Hepatocyte (in vitro differentiated cells): ENCODE measurements around the gene MAX. TPM values are rescaled to one million over a fixed set of nuclear protein-coding genes. Genes with fewer than 3 reads are reported as not detected.

ENCODE experiments used
- DNase-seq: peaks from one replicate; pipeline ENCODE4 v3.0.0-alpha.2; 2016; ENCODE audit warnings: low spot score
- H2AFZ ChIP-seq: fragments of 200-600 bp; sonication (generic); 2 replicates; pipeline ENCODE4 v1.6.0; 2016; ENCODE audit warnings: antibody characterized with exemption, mild to moderate bottlenecking
- H3K27ac ChIP-seq: fragments of 200-600 bp; sonication (generic); 2 replicates; pipeline ENCODE4 v1.5.1; 2016; ENCODE audit warnings: mild to moderate bottlenecking
- H3K27me3 ChIP-seq: fragments of 200-600 bp; sonication (generic); 2 replicates; pipeline ENCODE4 v1.6.1; 2016
- H3K36me3 ChIP-seq: fragments of 200-600 bp; sonication (generic); replicated peaks from 2 replicates; pipeline ENCODE4 v1.5.1; 2016; ENCODE audit warnings: low read depth; ENCODE audit not compliant: insufficient read depth
- H3K4me1 ChIP-seq: fragments of 200-600 bp; sonication (generic); 2 replicates; pipeline ENCODE4 v1.5.1; 2016; ENCODE audit warnings: mild to moderate bottlenecking, moderate library complexity; ENCODE audit not compliant: insufficient read depth
- H3K4me2 ChIP-seq: fragments of 200-600 bp; sonication (generic); 2 replicates; pipeline ENCODE4 v1.6.0; 2016
- H3K4me3 ChIP-seq: fragments of 200-600 bp; sonication (generic); 2 replicates; pipeline ENCODE4 v1.5.1; 2016; ENCODE audit warnings: mild to moderate bottlenecking
- H3K79me2 ChIP-seq: fragments of 200-600 bp; sonication (generic); 2 replicates; pipeline ENCODE4 v1.6.0; 2017; ENCODE audit warnings: mild to moderate bottlenecking
- H3K9me2 ChIP-seq: fragments of 200-600 bp; sonication (generic); replicated peaks from 2 replicates; pipeline ENCODE4 v1.6.0; 2017; ENCODE audit warnings: mild to moderate bottlenecking; ENCODE audit not compliant: insufficient read depth
- H3K9me3 ChIP-seq: fragments of 200-600 bp; sonication (generic); 2 replicates; pipeline ENCODE4 v1.5.1; 2016; ENCODE audit warnings: low read depth, mild to moderate bottlenecking
- H4K20me1 ChIP-seq: fragments of 200-600 bp; sonication (generic); 2 replicates; pipeline ENCODE4 v1.6.0; 2016; ENCODE audit warnings: mild to moderate bottlenecking; ENCODE audit not compliant: insufficient read depth, poor library complexity, severe bottlenecking
- EZH2 ChIP-seq: fragments of 200-600 bp; sonication (generic); IDR thresholded peaks from 2 replicates; pipeline ENCODE4 v1.6.1; 2016; ENCODE audit warnings: antibody characterized with exemption, mild to moderate bottlenecking, borderline replicate concordance
- EZH2phosphoT487 ChIP-seq: fragments of 200-600 bp; sonication (generic); IDR thresholded peaks from one replicate; pipeline ENCODE4 v1.6.1; 2018; ENCODE audit warnings: antibody characterized with exemption, mild to moderate bottlenecking, low read depth, moderate library complexity; ENCODE audit not compliant: unreplicated experiment, severe bottlenecking
- WGBS: methylation state at CpG from one replicate; pipeline ENCODE4 v1.1.6; 2016; ENCODE audit warnings: low lambda C conversion rate; ENCODE audit errors: missing lambda C conversion rate; 5-methylcytosine and 5-hydroxymethylcytosine counted together
- polyA plus RNA-seq: library from polyadenylated mRNA; unstranded; fragments of >200 nt; fragmentation: Nextera tagmentation; extraction: Ambion mirVana; gene quantifications from 2 replicates; pipeline ENCODE4 v1.2.1, GENCODE V29; 2016
- total RNA-seq: library from RNA; depleted of rRNA; stranded (reverse); fragments of >200 nt; gene quantifications from 2 replicates; pipeline ENCODE4 v1.2.3, GENCODE V29; 2014
- TF ChIP-seq, protein P1 (sequence below): fragments of 200-600 bp; sonication (generic); IDR thresholded peaks from 2 replicates; pipeline ENCODE4 v1.5.1; 2016; ENCODE audit warnings: antibody characterized with exemption, mild to moderate bottlenecking; ENCODE audit not compliant: poor library complexity

The MAX gene
- total and polyA plus RNA-seq, 2 experiments from 2014 or later = 53.5 to 86.5 TPM

DNA sequence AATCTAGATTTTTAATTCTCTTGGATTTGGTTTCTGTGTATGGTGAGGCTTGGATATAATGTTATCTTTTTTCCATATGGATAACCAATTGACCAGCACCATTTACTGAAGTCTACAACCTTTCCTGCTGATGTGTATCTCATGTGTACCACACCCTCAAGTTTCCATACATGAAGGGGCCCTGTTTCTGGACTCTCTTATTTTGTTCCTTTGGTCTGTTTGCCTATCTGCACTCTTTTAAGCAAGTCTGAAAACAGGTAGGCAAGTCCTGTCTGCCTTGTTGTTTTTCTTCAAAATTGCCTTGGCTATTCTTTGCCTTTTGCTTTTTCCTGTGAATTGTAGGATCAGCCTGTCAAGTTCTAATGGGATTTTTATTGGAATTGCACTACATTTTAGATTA lies 44.6 kb downstream of the MAX start:
- no peaks in the 10 kb centered on the region for H3K36me3 ChIP-seq
- H3K9me2 ChIP-seq = no peaks in the 10 kb centered on the region
- no peaks in the 10 kb centered on the region for H3K79me2 ChIP-seq
- H2AFZ ChIP-seq = no peak overlapping the region
- no peak for DNase-seq
- H3K4me3 ChIP-seq = no peak overlapping the region
- no peaks in the 10 kb centered on the region for H3K4me1 ChIP-seq
- H3K4me2 ChIP-seq = no peak overlapping the region
- no peak overlapping the region for H3K27ac ChIP-seq
- TF ChIP-seq EZH2 (no peak), EZH2phosphoT487 (no peak)
- TF ChIP-seq, protein P1, sequence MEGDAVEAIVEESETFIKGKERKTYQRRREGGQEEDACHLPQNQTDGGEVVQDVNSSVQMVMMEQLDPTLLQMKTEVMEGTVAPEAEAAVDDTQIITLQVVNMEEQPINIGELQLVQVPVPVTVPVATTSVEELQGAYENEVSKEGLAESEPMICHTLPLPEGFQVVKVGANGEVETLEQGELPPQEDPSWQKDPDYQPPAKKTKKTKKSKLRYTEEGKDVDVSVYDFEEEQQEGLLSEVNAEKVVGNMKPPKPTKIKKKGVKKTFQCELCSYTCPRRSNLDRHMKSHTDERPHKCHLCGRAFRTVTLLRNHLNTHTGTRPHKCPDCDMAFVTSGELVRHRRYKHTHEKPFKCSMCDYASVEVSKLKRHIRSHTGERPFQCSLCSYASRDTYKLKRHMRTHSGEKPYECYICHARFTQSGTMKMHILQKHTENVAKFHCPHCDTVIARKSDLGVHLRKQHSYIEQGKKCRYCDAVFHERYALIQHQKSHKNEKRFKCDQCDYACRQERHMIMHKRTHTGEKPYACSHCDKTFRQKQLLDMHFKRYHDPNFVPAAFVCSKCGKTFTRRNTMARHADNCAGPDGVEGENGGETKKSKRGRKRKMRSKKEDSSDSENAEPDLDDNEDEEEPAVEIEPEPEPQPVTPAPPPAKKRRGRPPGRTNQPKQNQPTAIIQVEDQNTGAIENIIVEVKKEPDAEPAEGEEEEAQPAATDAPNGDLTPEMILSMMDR = no peak
- H3K9me3 ChIP-seq = no peaks in the 10 kb centered on the region
- H4K20me1 ChIP-seq = no peaks in the 10 kb centered on the region
- no peaks in the 10 kb centered on the region for H3K27me3 ChIP-seq

DNA sequence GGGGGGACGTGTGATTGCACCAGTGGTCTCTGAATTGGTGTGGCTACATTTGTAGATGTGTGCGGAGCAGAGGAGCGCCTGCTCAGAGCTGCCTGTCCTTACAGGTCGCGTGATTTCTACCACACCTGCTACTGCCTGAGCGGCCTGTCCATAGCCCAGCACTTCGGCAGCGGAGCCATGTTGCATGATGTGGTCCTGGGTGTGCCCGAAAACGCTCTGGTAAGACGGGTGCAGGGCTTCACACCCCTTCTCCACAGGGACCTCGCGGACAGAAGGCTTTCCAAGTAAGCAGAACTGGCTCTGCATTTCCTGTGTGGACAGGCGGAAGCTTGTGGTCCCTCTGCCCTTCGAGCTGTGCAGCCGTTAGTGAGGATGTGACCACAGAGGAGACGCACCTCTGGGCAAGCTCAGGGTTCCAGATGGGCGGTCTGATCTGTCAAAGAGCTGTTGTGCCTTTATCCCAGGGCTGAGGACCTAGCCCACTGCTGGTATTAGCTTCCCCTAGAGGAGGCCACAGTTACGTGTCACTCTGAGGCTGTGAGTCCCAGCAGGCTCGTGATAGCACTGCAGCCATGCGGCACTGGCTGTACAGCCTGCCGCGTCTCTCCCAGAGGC lies 47.7 kb downstream of the MAX start:
- H3K27me3 ChIP-seq = no peaks in the 10 kb centered on the region
- no peaks in the 10 kb centered on the region for H4K20me1 ChIP-seq
- H3K4me2 ChIP-seq = no peak overlapping the region
- no peaks in the 10 kb centered on the region for H3K36me3 ChIP-seq
- WGBS = 90% methylated on average over 23 of the region's 23 CpGs
- H3K4me3 ChIP-seq = no peak overlapping the region
- H3K4me1 ChIP-seq = no peaks in the 10 kb centered on the region
- TF ChIP-seq EZH2 (no peak), EZH2phosphoT487 (no peak)
- TF ChIP-seq, protein P1 = no peak
- DNase-seq = no peak
- H3K9me2 ChIP-seq = no peaks in the 10 kb centered on the region
- H2AFZ ChIP-seq = no peak overlapping the region
- no peaks in the 10 kb centered on the region for H3K79me2 ChIP-seq
- H3K27ac ChIP-seq = no peak overlapping the region
- no peaks in the 10 kb centered on the region for H3K9me3 ChIP-seq

DNA sequence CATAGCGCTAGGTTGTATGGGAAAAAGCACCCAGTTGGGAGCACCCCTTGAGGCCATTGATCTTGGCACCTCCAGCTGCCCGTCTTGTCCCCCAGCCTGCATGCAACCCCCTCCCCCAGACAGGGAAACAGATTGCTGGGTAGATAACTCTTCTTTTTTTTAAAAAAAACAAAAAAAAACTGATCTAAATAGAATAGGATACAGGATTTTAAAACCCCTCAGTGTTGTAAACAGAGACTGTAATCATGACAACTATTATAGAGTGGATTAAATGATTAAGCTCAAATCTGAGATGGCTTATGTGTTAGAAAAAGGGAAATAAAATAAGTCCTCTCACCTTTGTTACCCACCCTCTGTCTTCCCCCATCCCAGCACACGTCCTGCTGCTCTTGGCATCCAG lies 48.9 kb downstream of the MAX start:
- no peaks in the 10 kb centered on the region for H3K36me3 ChIP-seq
- TF ChIP-seq EZH2 = no peak
- TF ChIP-seq EZH2phosphoT487 = no peak
- TF ChIP-seq, protein P1 = no peak

More for the DNA sequence above, 48.9 kb downstream of the MAX start:
- no peaks in the 10 kb centered on the region for H3K9me3 ChIP-seq
- no peak overlapping the region for H2AFZ ChIP-seq
- no peaks in the 10 kb centered on the region for H3K4me1 ChIP-seq
- no peak overlapping the region for H3K4me2 ChIP-seq
- H3K9me2 ChIP-seq = no peaks in the 10 kb centered on the region
- 99% methylated on average over 3 of the region's 3 CpGs for WGBS
- no peak overlapping the region for H3K4me3 ChIP-seq
- no peaks in the 10 kb centered on the region for H3K27me3 ChIP-seq
- no peaks in the 10 kb centered on the region for H4K20me1 ChIP-seq
- no peak overlapping the region for H3K27ac ChIP-seq
- DNase-seq = no peak
- H3K79me2 ChIP-seq = no peaks in the 10 kb centered on the region
